Stimulated activated naive CD4-positive, alpha-beta T cell treated with Interleukin-2 at 50 U/mL for 16 hours (primary cell): ENCODE data around the gene ST8SIA4.
A peak's percentile ranks its signal among the peaks of the same experiment; 100 is the strongest.

Experiments
- DNase-seq: peaks from one replicate; lab custom pipeline; 2025; lab: John Stamatoyannopoulos, UW

ST8SIA4 gene

DNA sequence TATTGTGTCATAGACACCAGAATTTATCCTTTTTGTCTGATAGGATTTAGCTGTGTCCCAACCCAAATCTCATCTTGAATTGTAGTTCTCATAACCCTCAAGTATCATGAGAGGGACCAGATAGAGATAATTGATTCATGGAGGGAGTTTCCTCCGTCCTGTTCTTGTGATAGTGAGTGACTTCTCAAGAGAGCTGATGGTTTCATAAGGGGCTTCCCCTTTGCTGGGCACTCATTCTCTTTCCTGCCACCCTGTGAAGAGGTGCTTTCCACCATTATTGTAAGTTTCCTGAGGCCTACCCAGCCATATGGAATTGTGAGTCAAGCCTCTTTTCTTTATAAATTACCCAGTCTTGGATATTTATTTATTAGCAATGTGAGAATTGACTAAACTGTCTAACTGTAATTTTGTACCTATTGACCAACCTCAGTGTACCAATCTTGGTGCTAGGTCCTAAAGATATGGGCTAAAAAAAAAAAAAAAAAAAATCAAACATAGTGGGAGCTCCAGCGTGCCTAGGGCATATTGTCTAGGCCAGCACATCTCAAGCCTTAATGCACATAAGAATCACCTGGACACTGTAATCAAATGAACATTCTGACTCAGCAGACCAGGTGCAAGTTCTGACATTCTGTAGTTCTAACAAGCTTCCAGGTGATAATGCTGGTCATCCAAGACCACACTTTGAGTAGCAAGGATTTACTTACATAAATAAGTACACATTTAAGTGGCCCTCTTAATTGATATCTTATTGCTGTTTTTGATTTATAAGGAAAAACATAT, 30.5 kb downstream of the ST8SIA4 start:
- DNase-seq, result peak; percentile 1

DNA sequence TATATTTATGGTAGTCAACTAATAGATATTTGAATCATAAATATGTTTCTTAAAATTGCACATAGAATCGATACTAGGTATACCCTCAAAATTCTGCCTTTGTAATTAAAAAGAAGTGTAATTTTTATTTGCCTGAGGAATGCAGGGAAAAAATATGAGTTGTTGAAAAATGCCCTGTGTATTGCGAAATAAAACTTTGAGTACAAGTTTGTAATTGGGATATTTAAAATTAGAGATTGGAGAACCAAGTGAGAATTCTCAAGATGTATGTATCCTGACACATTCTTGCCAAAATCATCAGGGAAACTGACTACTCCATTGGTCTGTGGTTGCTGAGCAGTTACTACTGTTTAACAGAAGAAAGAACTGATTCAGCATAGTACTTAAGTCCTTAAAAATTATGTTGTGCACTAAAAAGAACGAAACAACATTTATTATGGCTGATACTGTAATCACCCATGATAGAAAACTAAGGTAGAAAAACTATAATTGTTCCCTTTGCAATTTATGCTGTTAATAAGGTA, 36.0 kb downstream of the ST8SIA4 start:
- no peak for DNase-seq

DNA sequence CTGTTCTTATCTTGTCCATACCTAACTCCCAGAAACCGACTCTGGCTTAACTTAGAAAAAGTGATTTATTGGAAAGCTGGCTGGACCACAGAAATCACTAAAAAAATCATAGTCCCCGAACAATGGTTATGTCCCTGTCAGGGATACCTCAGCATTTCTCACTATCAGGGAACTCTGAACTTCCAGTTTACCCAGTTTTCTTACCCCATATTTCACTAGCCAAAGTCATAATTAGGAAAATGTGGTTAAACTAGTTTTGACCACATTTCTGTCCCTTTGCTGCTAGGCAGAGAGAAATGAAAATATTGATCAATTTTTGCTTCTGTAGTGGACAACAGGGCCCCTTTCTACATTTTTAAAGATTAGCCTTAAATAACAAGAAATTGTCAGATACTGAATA, 38.2 kb downstream of the ST8SIA4 start:
- no peak for DNase-seq

DNA sequence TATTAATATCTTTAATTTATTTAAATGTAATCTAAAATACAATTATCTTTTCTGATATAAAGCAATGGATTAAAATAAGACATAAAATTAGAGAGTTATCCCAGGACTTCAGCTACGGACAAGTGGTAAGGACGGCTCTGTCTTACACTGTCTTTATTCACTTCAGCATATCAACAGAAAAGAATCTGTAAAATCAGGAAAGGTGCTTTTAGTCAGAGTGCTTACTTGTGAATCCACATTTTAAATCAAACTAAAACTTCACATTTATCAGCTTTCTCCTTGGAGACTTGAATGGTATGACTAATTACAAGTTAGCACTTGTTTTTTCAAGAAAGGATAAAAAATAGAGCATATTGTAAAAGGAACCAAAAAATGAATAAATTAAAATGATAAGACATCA, 39.3 kb downstream of the ST8SIA4 start:
- DNase-seq, result no peak

DNA sequence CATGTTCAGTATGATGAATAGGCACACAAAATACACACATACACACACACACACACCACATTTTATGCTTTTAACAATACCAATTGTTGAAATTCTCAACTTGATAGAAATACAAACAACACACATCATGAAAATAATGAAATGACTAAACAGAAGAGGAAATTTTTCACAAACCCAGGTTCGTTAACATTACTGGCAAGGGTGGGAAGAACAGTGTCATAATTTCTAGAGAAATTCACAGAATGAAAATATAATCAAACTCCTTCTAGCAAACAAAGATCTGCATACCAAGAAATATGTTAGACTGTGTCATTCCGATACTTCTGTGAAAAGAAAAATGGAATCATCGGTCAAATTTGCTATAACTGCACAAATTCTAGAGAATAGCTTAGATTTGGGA, 41.9 kb downstream of the ST8SIA4 start:
- no peak for DNase-seq

DNA sequence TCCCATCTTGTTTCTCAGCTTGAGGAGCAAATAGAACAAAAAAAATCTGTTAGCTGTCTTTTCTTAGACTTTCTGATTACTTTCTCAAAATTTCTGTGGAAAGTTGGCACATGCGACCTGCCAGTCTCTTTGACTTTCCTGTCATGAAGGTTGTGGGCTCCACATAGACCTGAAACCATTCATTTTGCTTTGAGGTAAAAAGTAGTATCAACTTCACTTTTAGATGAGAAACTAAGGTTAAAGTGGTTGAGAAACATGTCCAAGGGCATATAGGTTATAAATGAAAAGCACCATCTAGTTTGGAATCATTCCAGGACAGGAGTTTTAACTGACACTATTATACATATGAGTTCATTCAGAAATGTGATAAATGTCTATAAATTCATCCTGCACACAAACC, 42.7 kb downstream of the ST8SIA4 start:
- DNase-seq, result no peak

DNA sequence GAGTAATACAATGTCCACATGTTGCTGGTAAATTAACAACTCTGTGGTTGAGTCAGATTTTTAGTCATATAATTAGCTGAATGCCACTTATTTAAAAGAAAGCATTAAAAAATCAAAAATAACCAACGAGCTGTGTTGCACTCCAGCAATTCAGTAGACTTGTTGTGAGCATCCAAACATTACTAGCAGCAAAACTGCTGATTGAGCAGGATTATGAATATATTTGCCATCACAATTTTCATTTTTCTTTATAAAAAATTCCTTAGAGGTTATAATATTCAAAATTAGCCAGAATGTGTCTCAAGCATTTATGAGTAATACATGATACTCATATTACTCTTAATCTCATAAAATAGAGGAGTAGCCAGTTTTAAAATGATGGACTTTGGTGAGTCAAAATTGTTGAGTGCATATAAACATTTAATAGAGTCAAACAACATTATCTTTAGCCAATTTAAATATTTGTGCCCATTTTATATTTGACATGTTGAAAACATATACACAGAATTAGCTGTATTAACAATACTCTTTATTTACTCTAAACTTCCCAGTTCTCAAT, 44.0 kb downstream of the ST8SIA4 start:
- DNase-seq, result no peak

DNA sequence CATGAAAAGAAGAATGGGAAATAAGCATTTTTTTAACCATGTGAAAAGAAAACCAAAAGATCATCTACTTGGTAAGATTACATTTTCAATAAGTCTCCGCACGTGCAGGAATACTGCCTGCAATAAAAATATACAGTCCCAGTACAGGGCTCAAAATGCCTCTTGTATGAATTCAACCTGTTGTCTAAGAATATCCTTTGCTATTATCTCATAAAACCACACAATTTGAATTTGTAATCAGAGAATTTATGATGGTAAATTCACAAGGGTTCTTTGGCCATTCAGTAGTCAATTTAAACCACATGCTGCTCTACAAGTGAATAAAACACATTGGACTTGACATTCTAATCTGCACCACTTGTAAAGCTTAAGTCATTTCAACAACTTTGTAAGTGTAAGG, 46.6 kb downstream of the ST8SIA4 start:
- DNase-seq, result no peak

DNA sequence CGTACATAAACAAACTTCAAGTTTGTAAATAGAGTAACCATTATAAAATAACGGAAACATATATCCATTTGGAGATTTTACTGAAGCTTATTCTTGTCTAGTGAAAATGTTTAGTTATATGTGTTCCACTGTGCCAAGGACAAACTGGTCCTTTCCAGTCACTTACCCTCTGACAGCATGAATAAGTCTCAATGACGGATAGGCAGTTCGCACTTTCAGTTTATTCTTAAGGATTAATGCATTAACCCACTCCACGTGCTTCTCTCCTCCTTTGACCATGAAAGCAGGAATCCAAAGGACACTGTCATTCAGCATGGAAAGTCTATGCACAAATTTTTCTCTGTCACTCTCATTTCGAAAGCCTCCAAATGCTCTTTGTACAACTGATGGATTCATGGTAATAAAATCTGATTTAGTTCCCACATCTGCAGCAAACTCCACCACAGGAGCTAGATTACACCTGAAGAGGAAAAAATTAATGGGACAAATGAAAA, 47.1 kb downstream of the ST8SIA4 start:
- DNase-seq, result no peak

DNA sequence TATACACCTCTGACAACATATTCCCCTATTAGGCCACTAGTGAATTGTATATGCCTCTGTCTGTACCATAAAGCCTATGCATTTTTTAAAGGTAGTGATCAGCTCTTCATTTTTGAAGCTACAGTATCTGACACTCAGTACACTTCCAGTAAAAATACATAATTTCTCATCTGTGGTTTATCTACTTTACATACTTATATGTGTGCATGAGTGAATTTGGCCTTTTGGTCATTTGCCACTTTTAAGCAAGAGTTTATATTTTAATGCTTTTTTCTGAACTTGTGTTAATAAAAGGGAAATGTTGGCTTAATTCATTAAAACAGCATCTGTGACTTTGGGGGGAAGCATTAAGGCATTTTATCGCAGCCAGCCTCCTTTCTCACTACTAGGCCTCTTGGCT, 47.8 kb downstream of the ST8SIA4 start:
- no peak for DNase-seq

DNA sequence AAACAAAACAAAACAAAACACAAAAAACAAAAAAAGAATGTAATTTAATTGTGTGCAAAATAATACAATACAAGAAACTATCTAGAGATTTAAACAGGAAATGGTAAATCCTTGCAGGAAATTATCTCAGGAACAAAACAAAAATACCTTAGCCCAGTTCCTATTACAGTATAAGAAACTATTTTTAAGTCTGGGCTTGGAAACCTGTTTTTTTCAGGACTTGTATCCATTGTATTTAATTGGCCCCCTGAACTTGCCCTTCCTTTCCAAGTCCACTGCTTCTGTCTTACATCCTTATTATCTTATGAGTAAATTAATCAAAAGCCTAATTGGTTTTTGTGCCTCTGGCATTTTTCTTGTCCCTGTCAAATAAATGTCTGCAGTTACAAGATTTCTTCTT, 48.5 kb downstream of the ST8SIA4 start:
- no peak for DNase-seq

DNA sequence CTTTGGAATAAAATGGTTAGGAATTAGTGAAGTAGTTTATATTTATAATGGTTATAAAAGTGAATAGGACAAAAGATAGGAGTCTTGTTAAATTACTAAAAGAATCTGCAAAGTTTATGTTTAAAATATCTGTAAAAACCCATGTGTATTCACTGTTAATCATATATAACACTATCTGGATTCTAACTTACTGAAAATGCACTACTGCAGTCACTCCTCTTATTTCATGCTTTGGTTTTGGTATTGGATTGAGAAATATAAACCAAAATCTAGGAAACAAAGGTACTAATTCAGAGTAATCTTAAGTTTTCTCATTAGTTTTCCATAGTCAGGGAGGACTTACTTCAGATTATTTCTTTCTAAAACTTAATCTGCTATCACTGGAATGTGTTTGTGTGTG, 49.5 kb downstream of the ST8SIA4 start:
- no peak for DNase-seq

DNA sequence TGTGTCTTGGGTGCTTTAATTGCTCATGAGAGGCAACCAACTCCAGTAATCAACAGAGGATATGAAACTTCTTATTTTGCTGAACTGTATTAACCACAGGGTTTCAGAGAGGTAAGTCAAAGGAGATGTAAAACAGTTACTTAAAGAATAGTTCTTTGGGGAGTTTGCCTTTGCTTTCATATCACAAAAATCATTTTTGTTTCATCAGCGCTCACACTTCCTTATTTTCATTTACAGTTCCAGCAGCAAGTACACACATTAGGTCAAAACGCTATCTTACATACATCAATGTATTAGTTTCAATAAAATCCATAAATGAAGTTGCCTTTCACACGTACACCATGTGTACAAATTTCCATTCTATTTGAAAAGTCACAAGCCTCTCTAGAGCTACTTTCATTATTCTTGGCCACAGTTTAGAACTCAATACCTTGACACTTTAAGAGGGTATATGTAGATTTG, 50.1 kb downstream of the ST8SIA4 start:
- no peak for DNase-seq

DNA sequence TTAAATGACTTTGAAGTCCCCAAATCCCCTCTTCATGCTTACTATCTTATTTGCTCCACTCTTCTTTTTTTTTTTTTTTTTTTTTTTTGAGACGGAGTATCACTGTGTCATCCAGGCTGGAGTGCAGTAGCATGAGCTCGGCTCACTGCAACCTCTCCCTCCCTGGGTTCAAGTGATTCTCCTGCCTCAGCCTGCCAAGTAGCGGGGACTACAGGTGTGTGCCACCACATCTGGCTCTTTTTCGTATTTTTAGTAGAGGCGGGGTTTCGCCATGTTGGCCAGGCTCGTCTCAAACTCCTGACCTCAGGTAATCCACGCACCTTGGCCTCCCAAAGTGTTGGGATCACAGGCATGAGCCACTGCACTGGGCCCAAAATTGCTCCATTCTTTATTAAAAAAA, 51.0 kb downstream of the ST8SIA4 start:
- no peak for DNase-seq

DNA sequence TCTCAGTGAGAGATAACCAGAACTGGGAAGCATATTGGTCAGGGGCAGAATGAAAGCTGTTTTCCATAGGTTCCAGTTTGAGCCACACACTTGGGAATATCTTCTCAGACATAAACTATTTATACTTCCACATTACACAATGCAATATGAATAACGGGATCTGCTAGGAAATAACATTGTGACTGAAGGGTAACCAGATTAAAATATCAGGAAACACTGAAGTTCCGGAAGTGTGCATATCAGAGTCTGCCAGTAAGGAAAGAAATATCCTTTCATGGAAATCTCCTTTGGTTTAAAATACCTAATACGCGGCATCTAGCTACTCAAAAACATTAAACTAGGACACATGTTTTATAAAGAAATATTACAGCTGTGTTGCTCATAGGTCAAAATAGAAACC, 56.3 kb downstream of the ST8SIA4 start:
- no peak for DNase-seq

DNA sequence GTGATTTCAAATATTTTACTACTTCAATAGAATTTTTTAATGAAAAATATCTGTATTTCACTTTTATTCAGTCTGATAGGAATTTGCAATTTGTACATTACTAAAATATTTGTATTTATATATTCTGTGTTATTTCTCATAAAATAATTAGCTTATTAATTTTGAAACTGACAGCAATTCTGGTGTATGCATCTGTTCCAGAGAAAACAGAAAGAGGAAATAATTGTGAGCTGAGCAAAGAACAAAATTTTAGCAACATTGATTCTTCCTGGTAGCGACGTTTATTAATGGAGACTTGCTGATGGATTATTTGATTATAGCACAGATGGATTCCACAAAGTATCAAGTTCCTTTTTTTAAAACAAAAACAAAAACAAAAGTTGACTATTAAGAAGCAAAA, 61.0 kb downstream of the ST8SIA4 start:
- DNase-seq, result no peak

DNA sequence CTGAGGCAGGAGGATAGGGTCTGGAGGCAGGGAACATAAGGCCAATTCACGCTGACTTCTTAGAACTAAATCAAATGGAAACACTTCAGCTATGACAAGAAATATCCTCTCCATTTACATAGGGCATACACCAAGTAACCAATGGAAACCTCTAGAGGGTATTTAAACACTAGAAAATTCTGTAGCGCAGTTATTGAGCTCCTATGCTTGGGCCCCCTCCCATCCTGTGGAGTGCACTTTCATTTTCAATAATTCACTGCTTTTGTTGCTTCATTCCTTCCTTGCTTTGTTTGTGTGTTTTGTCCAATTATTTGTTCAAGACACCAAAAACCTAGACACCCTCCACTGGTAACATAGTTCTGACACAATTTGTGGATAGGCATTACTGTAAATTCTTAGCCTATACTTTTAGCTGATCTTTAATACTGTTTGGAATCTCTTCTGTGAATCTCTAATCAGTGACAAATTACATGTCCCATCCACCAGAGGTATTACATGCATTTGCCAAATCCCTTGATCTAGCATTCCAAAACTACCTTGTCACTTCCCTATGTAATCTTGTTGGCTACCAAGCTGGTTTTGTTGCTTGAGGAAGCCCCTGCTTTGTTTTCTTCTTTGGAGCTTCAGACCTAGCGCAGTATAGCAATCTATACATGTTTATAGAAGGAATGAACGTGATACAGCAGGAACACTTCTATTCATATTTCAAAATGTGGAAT, 61.6 kb downstream of the ST8SIA4 start:
- no peak for DNase-seq

DNA sequence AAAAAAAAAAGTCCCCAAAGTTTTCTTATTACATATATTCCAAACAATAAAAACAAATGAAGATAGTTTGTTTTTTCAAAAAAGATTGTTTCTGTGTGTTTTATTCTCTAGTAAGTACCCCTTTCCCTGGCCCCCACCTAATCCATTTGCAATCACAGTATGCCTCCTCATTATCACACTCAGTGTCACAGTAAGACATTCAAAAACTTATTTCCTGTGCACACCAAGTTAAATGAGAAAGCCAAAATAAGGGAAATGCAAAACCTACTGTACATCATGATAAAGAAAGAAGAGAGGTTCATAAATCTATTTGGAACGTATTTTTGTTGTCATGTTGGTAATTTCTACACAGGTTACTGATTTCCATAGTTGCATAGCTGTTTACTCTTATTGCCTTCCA, 62.3 kb downstream of the ST8SIA4 start:
- no peak for DNase-seq

DNA sequence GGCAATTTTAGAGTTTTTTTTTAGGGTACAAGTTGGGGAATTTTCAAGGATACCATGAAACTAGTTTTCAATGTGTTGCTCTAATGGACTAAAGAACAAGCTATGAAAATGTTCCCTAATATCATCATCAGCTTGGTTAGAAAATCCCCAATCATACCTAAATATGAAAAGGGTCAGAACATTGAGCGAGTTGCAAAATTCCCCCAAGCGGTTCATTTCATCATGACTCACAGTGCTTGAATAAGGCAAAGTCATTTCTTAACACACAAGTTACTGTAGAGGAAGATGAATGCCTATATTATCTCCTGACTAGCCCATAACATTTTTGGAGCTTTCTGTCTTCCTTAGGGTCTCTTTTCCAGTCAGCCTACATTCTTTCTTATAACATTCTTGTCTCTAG, 62.7 kb downstream of the ST8SIA4 start:
- DNase-seq, result no peak

DNA sequence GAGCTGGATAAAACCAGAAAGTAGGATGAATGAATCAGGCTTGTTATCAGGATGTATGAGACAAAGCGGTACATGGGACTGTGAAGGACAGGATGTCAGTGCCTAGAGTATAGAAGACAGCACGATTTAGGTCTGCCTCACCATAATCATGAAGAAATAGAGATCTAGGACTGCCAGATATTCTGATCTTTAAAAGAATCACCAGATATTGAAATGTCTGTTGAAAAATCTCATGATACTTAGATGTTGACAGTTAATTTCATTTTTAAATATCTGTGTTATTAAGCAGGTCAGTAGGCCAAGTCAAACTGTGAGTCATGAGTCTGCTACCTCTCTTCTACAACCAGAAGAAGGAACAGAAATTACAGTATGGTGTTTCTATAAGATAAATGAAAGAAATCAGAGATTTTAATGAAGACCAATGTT, 65.0 kb downstream of the ST8SIA4 start:
- DNase-seq, result no peak

DNA sequence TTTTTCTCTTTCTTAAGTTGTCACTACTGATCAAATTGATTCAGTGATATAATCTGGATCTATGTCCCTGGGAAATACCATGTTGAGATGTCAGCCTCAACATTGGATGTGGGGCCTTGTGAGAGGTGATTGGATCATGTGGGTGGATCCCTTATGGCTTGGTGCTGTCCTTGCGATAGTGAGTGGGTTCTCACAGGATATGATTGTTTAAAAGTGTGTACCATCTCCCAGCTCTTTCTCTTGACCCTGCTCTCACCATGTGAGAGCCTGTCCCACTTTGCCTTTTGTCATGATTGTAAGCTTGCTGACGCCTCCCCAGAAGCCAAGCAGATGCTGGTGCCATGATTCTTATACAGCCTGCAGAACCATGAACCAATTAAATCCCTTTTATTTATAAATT, 68.6 kb downstream of the ST8SIA4 start:
- no peak for DNase-seq

DNA sequence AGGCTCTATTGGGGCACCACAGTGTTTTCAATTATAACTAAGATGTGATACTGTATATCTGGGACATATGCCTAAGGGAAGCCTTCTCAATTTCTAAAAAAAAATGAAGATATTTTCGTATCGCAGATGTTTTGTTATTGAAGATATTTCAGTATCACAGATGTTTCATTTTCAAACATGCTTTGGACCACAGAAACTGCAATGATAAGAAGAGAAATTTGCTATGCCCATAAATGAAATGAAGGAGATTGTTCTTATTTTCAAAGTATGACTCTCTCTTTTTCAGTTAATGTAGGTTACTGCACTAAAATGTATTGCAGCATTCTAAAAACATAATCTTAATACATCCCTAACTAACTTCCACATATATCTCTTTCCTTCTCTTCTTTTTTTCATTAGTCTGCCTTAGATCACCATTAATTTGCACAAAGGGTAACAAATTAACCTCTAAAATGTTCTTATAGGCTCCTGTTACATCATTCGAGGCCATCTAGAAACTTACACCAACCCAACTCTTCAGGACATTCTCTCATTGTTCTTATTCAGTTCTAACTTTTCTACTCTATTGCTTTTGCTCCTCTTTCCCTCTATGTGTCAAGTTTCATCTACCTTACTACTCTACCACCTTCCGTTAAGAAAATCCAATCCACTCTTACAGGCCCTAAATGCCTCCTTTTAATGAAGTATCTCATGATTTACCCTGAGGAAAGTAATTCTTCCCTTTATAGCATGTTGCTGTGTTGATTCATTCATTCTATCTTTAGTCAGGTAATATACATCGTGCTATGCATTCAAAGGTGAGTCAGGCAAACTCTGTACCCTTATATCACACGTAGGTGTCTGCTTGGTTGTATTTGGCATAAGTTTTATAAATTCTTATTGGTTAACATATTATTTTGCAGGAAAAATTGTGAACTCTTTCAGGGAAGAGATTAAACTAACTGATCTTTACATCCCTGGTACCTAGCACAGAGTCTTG, 70.5 kb downstream of the ST8SIA4 start:
- no peak for DNase-seq
